Measurements from ENCODE around the gene NCLN. TPM values are rescaled to one million over a fixed set of nuclear protein-coding genes. Genes with fewer than 3 reads are reported as not detected.

The NCLN gene, protein sequence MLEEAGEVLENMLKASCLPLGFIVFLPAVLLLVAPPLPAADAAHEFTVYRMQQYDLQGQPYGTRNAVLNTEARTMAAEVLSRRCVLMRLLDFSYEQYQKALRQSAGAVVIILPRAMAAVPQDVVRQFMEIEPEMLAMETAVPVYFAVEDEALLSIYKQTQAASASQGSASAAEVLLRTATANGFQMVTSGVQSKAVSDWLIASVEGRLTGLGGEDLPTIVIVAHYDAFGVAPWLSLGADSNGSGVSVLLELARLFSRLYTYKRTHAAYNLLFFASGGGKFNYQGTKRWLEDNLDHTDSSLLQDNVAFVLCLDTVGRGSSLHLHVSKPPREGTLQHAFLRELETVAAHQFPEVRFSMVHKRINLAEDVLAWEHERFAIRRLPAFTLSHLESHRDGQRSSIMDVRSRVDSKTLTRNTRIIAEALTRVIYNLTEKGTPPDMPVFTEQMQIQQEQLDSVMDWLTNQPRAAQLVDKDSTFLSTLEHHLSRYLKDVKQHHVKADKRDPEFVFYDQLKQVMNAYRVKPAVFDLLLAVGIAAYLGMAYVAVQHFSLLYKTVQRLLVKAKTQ
- total RNA-seq = 10 to 100 TPM; 21.1 to 34.7 (median 25.3) TPM

DNA sequence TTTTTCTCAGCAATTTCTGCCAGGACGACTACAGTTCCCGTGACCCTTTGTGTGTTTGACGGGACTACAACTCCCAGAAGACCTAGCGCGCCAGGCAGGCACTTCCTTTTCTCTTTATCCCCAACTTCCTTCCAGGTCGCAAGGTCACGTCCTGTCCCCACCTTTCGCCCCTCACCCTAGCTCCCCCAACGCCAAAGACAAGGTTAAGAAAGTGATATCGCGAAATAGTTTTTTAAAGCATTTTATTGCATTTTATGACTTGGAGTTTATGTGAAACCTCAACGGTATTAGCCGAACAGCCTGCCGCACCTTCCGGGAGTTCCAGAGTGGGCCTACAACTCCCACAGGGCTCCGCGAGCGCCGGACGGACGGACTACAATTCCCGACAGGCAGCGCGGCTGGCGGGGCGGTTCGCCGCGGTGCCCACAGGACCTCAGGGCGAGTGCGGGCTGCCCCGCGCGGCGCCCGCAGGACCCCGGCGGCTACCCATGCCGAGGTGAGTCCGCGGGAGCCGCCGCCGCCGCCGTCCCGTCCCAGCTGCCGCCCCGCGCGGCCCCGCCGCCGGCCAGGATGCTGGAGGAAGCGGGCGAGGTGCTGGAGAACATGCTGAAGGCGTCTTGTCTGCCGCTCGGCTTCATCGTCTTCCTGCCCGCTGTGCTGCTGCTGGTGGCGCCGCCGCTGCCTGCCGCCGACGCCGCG, at the start of gene NCLN:
Gene NCLN (plus strand): TSS at position 470 of the 699 bp plus-strand sequence. CDS start 101 bp downstream, at position 571.
- H3K9me3 ChIP-seq = no peaks in the 10 kb centered on the region
- intact Hi-C loops (cut with DNase I; ENCODE audit: low total_unique reads) = no loop called here
- H3K27me3 ChIP-seq = no peaks in the 10 kb centered on the region
- peak within 1 kb of the TSS; percentile 74 to 95 (median 91) for H3K4me3 ChIP-seq
- no peaks in the 10 kb centered on the region for H3K36me3 ChIP-seq
- TF ChIP-seq POLR2A (IDR thresholded peaks at IDR 0.05) (no peak), POLR2AphosphoS5 (IDR thresholded peaks at IDR 0.05) (peak; percentile 73 to 82 (median 75))
- DNase-seq (ENCODE audit: low spot score in 2 of 2) = peak; percentile 90 to 92
- peak within 1 kb of the TSS; percentile 62 to 75 for H3K27ac ChIP-seq
- peaks cover 6 to 20% of the 10 kb centered on the region in 2 donors for H3K4me1 ChIP-seq

DNA sequence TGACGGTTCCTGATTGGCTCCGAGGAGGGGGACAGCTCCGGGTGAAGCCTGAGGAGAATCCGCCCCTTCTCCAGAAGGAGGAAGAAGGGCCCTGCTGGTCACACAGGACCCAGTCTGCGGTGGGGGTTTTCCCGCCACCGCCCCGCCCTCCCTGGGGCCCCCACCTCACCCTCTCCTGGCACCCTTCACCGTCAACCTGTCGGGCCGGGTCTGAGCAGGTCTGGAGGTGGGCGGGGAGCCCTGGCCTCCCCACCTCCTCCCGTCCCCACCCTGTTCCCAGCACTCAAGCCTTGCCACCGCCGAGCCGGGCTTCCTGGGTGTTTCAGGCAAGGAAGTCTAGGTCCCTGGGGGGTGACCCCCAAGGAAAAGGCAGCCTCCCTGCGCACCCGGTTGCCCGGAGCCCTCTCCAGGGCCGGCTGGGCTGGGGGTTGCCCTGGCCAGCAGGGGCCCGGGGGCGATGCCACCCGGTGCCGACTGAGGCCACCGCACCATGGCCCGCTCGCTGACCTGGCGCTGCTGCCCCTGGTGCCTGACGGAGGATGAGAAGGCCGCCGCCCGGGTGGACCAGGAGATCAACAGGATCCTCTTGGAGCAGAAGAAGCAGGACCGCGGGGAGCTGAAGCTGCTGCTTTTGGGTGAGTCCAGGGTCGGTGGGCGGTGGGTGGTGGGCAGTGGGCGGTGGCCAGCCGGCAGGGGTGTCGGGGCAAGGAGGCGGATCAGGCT, 49.6 kb upstream of the NCLN start, which contains the start of gene GNA15:
Gene GNA15 (plus strand): TSS at position 73 of the 723 bp plus-strand sequence. CDS start 418 bp downstream, at position 491.
- no peaks in the 10 kb centered on the region for H3K9me3 ChIP-seq
- no peaks in the 10 kb centered on the region for H3K36me3 ChIP-seq
- peak; percentile 53 to 70 for DNase-seq (ENCODE audit: low spot score in 2 of 2)
- peak within 1 kb of the TSS; percentile 44 to 69 (median 53) for H3K4me3 ChIP-seq
- H3K27me3 ChIP-seq = no peaks in the 10 kb centered on the region
- intact Hi-C loops (cut with DNase I; ENCODE audit: low total_unique reads) = no loop called here
- peak within 1 kb of the TSS; percentile 74 to 75 for H3K27ac ChIP-seq
- H3K4me1 ChIP-seq = no peaks in the 10 kb centered on the region
- no peak for TF ChIP-seq POLR2A (IDR thresholded peaks at IDR 0.05)

DNA sequence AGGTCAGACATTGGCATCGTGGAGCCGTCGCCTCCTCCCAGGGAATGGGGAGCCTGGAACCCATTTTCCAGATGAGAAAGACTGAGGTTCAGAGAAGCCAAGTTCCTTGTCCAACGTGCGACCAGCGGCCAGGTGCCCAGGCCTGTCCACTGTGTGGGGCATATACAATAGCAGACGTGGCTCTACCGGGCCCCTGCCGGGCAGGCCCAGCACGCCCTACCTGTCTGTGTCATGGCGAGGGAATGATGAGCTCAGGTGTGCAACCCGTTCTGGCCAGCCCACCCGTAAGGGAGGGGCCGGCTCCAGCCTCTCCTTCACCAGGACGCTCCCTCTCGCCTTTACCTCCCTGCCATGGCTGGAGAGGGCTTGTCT, 49.1 kb upstream of the NCLN start:
- Histone ChIP-seq H3K27ac (peak overlapping the region; percentile 74 to 75), H3K27me3 (no peaks in the 10 kb centered on the region), H3K4me3 (peak overlapping the region; percentile 44 to 69 (median 53)), H3K9me3 (no peaks in the 10 kb centered on the region), H3K36me3 (no peaks in the 10 kb centered on the region), H3K4me1 (no peaks in the 10 kb centered on the region)
- no peak for DNase-seq (ENCODE audit: low spot score in 2 of 2)
- TF ChIP-seq POLR2AphosphoS5 (IDR thresholded peaks at IDR 0.05) = no peak
- no peak for TF ChIP-seq POLR2A (IDR thresholded peaks at IDR 0.05)
- TF ChIP-seq, protein P1, sequence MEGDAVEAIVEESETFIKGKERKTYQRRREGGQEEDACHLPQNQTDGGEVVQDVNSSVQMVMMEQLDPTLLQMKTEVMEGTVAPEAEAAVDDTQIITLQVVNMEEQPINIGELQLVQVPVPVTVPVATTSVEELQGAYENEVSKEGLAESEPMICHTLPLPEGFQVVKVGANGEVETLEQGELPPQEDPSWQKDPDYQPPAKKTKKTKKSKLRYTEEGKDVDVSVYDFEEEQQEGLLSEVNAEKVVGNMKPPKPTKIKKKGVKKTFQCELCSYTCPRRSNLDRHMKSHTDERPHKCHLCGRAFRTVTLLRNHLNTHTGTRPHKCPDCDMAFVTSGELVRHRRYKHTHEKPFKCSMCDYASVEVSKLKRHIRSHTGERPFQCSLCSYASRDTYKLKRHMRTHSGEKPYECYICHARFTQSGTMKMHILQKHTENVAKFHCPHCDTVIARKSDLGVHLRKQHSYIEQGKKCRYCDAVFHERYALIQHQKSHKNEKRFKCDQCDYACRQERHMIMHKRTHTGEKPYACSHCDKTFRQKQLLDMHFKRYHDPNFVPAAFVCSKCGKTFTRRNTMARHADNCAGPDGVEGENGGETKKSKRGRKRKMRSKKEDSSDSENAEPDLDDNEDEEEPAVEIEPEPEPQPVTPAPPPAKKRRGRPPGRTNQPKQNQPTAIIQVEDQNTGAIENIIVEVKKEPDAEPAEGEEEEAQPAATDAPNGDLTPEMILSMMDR (IDR thresholded peaks at IDR 0.05) = no peak
- intact Hi-C loops (cut with DNase I; ENCODE audit: low total_unique reads) = no loop called here

DNA sequence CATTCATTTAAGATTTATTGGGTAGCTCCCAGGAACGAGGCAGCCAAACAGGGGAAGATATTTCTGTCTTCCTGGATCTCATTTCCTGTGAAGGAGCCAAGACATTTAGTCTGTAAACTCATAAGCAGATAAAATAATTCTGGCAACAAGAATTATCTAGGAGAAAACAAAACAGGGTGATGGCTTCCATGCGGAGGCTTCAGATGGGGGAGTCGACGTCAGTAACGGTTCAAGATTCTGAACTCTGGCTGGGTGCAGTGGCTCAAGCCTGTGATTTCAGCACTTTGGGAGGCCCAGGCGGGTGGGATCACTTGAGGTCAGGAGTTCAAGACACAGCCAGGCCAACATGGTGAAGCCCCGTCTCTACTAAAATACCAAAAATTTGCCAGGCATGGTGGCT, 48.6 kb upstream of the NCLN start:
- Histone ChIP-seq H3K4me1 (no peaks in the 10 kb centered on the region), H3K36me3 (no peaks in the 10 kb centered on the region), H3K27ac (peak overlapping the region in 1 of 2 donors; percentile 74), H3K4me3 (peak overlapping the region; percentile 44 to 69 (median 53)), H3K27me3 (no peaks in the 10 kb centered on the region), H3K9me3 (no peaks in the 10 kb centered on the region)
- TF ChIP-seq POLR2A (IDR thresholded peaks at IDR 0.05) (no peak), POLR2AphosphoS5 (IDR thresholded peaks at IDR 0.05) (no peak)
- TF ChIP-seq, protein P1 (IDR thresholded peaks at IDR 0.05) = no peak
- no peak for DNase-seq (ENCODE audit: low spot score in 2 of 2)
- intact Hi-C loops (cut with DNase I; ENCODE audit: low total_unique reads) = no loop called here

DNA sequence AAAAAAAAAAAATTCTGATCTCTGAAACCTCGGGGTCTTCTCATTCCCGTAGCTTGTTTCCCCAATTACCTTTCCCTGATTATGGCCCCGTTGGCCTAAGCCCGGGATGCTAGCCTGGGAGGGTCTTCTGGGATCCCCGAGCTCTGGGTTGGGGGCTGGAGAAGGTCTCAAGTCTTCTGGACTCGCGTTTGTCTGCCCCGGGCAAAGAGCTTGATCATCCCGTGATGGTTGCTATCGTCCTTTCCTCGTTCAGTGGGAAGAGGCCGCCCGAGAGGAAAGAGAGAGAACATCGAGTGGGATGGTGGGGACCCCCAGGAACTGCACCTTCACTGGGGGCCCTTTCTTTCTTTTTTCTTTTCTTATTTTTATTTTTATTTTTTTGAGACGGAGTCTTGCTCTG, 47.5 kb upstream of the NCLN start:
- no peak for DNase-seq (ENCODE audit: low spot score in 2 of 2)
- TF ChIP-seq POLR2AphosphoS5 (IDR thresholded peaks at IDR 0.05) (no peak), POLR2A (IDR thresholded peaks at IDR 0.05) (no peak)
- TF ChIP-seq, protein P1 (IDR thresholded peaks at IDR 0.05) = no peak
- H3K36me3 ChIP-seq = no peaks in the 10 kb centered on the region
- no peak overlapping the region for H3K27ac ChIP-seq
- H3K27me3 ChIP-seq = no peaks in the 10 kb centered on the region
- intact Hi-C loops (cut with DNase I; ENCODE audit: low total_unique reads) = no loop called here
- no peaks in the 10 kb centered on the region for H3K9me3 ChIP-seq
- no peaks in the 10 kb centered on the region for H3K4me1 ChIP-seq
- no peak overlapping the region for H3K4me3 ChIP-seq
